Kidney (tissue), 14 donors: Measurements from ENCODE around the gene SLC2A8. TPM values are rescaled to one million over a fixed set of nuclear protein-coding genes. Genes with fewer than 3 reads are reported as not detected.

Source experiments
- DNase-seq, 5 donors: peaks; one replicate each; pipeline ENCODE4 v3.0.0-alpha.2; 2013 to 2020
- FAIRE-seq: peaks from 2 replicates; lab custom pipeline; 2012; peaks lifted over from hg19 to GRCh38; lab: Jason Lieb, UNC
- H3K27ac ChIP-seq, 2 donors: one replicate each; pipeline ENCODE4 v1.7.0; 2013; ENCODE audit warnings: low read depth in 2 of 2, low read length in 2 of 2, inconsistent platforms in 1 of 2
- H3K27me3 ChIP-seq: one replicate; pipeline ENCODE4 v1.7.1; 2013; ENCODE audit warnings: low read length, inconsistent platforms; ENCODE audit not compliant: control insufficient read depth, insufficient read depth
- H3K36me3 ChIP-seq, 3 donors: one replicate each; pipeline versions ENCODE4 v1.7.0 to v1.7.1; 2013; ENCODE audit warnings: low read length in 3 of 3, control low read depth in 1 of 3, inconsistent platforms in 1 of 3; ENCODE audit not compliant: insufficient read depth in 3 of 3, control insufficient read depth in 2 of 3
- H3K4me1 ChIP-seq, 3 donors: one replicate each; pipeline versions ENCODE4 v1.7.0 to v1.7.1; 2013; ENCODE audit warnings: low read length in 3 of 3, inconsistent platforms in 1 of 3, low read depth in 1 of 3; ENCODE audit not compliant: control insufficient read depth in 2 of 3, insufficient read depth in 2 of 3
- H3K4me3 ChIP-seq, 3 donors: one replicate each; pipeline versions ENCODE4 v1.7.0 to v1.8.1; 2013; ENCODE audit warnings: low read length in 3 of 3, control low read depth in 1 of 3, inconsistent platforms in 1 of 3
- H3K9ac ChIP-seq, 3 donors: one replicate each; pipeline versions ENCODE4 v1.7.0 to v1.7.1; 2013; ENCODE audit warnings: low read length in 3 of 3, control low read depth in 1 of 3, inconsistent platforms in 1 of 3
- H3K9me3 ChIP-seq, 3 donors: one replicate each; pipeline versions ENCODE4 v1.7.0 to v1.7.1; 2013; ENCODE audit warnings: low read length in 3 of 3, control low read depth in 1 of 3, inconsistent platforms in 1 of 3; ENCODE audit not compliant: control insufficient read depth in 2 of 3, insufficient read depth in 1 of 3
- CTCF ChIP-seq: IDR thresholded peaks from 3 replicates; pipeline ENCODE4 v1.5.1; 2012; ENCODE audit warnings: mild to moderate bottlenecking, moderate library complexity, borderline replicate concordance; ENCODE audit not compliant: insufficient read depth; ENCODE audit errors: extremely low read depth
- intact Hi-C: fragments of 100-400 bp; cut with DNase I; formaldehyde crosslinking; loops from one replicate; pipeline ENCODE4 v1.11.1; 2022
- polyA plus RNA-seq: library from polyadenylated mRNA; stranded (reverse); fragments of 350-450 nt; fragmentation: Illumina TruSeq; extraction: RNeasy Lipid Tissue Mini Kit (QIAGEN cat#74804); gene quantifications from one replicate; pipeline ENCODE4 v1.2.3, GENCODE V29; 2014; ENCODE audit warnings: low read depth, low replicate concordance; ENCODE audit not compliant: insufficient read depth
- total RNA-seq: library from RNA; stranded (reverse); fragmentation: NEBNext Ultra II Directional; extraction: Animal tissue kit (Norgen Biotek cat#: 25700); gene quantifications from one replicate; pipeline ENCODE4 v1.2.1, GENCODE V29; 2021
- donor health status: control.
- donor health status: control.
- donor health status: control.
- donor health status: control.
- donor health status: control.
- donor health status: DM: yes; HTN: yes; CAD: no.
- donor health status: Normal renal cell carcinoma (clear cell type).

SLC2A8 gene
- total and polyA plus RNA-seq, 2 donors from 2014 or later = 15.3 to 22.0 TPM

DNA sequence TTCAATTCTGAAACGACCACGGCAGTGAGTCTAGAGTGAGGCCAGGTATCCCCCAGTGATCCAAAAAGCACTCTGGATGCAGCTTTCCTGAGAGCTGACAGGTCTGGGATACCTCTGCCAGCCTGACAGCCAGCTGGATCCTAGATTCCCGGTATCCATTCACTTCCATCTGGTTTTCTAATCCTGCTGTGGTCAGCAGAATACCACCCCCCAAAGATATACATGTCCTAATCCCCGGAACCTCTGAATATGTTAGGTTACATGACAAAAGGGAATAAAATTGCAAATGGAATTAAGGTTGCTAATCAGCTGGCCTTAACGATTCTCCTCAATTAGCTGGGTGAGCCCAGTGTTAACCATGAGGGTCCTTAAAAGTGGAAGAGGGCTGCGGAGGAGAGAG is 25.8 kb downstream of the SLC2A8 start:
- H3K4me1 ChIP-seq = peaks cover 0 to 17% (median 15%) of the 10 kb centered on the region in 3 donors
- no peak overlapping the region for H3K27ac ChIP-seq
- TF ChIP-seq CTCF = no peak
- FAIRE-seq = no peak
- H3K9ac ChIP-seq = peak overlapping the region in 1 of 3 donors; percentile 93
- intact Hi-C loops = no loop called here
- H3K36me3 ChIP-seq = no peaks in the 10 kb centered on the region
- no peaks in the 10 kb centered on the region for H3K27me3 ChIP-seq
- no peaks in the 10 kb centered on the region for H3K9me3 ChIP-seq
- no peak for DNase-seq
- H3K4me3 ChIP-seq = peak overlapping the region in 2 of 3 donors; percentile 86 to 97

- DNase-seq (no peak), FAIRE-seq (no peak)
- no peak for TF ChIP-seq CTCF
- intact Hi-C loops = no loop called here
- H3K4me1 ChIP-seq = peaks cover 0 to 17% (median 15%) of the 10 kb centered on the region in 3 donors
- H3K4me3 ChIP-seq = peak overlapping the region; percentile 86 to 97 (median 91)
- H3K9ac ChIP-seq = peak overlapping the region; percentile 81 to 93 (median 86)
- H3K9me3 ChIP-seq = no peaks in the 10 kb centered on the region
- peaks cover 0 to 1% (median 0%) of the 10 kb centered on the region in 3 donors for H3K36me3 ChIP-seq
- no peaks in the 10 kb centered on the region for H3K27me3 ChIP-seq
- peak overlapping the region; percentile 84 to 88 for H3K27ac ChIP-seq
Observed at GRCh38 chr9:127423476-127423933, 26.5 kb downstream of the SLC2A8 start.

- Histone ChIP-seq H3K4me1 (peaks cover 0 to 15% (median 15%) of the 10 kb centered on the region in 3 donors), H3K9ac (peak within 1 kb of the TSS; percentile 81 to 93 (median 86)), H3K27me3 (no peaks in the 10 kb centered on the region), H3K27ac (peak within 1 kb of the TSS; percentile 84 to 88), H3K4me3 (peak within 1 kb of the TSS; percentile 86 to 97 (median 91)), H3K36me3 (peaks cover 0 to 2% (median 0%) of the 10 kb centered on the region in 3 donors), H3K9me3 (no peaks in the 10 kb centered on the region)
- TF ChIP-seq CTCF = no peak
- peak; percentile 94 to 97 (median 97) for DNase-seq
- no peak for FAIRE-seq
- intact Hi-C loops = no loop called here
Observed at GRCh38 chr9:127423934-127424675, 27.1 kb downstream of the SLC2A8 start, which contains the start of gene ZNF79. TSS of gene ZNF79 (plus strand) at chr9:127424382. CDS start at chr9:127424788, 406 bp downstream.
